GM21381 (cell line): ENCODE results near the gene BLOC1S1.

Experiments used
- ATAC-seq: cut with Tn5 transposase; IDR thresholded peaks from one replicate; pipeline ENCODE4 v1.9.1; 2021; ENCODE audit warnings: mild to moderate bottlenecking, moderate library complexity; ENCODE audit not compliant: unreplicated experiment

BLOC1S1 gene

DNA sequence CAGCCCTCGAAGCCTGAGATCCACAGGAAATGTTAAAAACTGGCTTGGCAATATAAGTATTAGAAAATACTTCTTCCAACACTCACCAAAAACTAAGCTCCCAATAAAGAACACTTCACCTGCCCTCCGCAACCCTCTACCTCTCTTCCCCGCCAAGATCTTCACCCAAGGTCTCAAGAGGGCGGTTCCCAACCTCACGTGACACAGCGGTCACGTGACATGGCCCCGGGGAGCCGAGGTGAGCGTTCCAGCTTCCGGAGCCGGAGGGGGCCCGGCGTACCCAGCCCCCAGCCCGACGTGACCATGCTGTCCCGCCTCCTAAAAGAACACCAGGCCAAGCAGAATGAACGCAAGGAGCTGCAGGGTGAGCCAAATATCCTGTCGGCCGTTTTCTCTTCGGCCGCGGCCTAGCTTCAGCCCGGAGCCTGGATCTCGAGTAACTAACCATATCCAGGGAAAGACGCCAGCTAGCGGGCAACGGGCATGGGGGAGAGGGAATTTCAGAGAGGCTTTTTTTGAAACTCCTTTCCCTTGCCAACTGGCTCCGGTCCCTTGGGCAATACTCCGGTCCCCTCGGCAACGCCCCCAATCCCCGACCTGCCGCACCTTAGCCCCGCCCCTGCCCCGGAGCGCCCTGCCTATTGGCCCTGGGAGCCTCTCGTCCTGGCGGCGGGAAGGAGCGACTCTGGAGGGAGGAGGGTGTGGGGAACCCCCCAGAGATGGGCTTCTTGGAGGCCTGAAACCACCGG, at the start of gene BLOC1S1:
TSS of gene BLOC1S1 (plus strand) at position 214 of the 749 bp plus-strand sequence. CDS start at position 220, 6 bp downstream.
- ATAC-seq: peak; percentile 89

DNA sequence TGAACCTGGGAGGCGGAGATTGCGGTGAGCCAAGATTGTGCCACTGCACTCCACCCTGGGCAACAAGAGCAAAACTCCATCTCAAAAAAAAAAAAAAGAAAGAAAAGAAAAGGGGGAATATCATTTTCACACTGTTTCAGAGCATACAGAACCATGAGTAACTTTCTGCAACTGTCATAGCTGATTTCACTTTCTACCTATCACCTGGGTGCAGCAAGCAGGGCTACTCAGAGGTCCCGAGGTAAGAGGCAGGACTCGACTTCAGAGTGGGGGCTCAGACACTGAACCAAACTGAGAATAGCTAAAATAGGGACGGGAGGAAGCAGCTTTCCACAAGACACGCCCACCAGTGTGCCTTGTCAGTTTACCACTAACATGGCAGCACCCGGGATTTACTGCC, 49.3 kb upstream of the BLOC1S1 start:
- ATAC-seq: no peak

DNA sequence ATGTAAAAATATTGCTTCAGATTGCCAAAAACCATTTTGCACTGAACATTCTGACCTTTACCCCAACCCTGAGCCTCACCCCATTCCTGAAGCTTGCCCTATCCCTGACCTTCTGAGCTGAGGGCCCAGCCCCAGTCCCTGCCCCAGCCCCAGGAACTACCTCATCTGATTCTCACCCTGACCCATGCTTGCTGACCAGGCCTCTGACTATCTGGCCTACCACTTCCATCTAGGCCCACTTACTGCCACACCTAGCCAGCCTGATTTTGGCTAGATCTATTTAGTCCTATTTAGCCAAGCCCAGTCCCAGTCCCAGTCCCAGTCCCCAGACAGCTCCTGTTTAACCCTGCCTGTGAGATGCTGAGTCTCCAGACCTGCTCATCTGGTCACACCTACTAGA, 45.6 kb upstream of the BLOC1S1 start:
- ATAC-seq: no peak

DNA sequence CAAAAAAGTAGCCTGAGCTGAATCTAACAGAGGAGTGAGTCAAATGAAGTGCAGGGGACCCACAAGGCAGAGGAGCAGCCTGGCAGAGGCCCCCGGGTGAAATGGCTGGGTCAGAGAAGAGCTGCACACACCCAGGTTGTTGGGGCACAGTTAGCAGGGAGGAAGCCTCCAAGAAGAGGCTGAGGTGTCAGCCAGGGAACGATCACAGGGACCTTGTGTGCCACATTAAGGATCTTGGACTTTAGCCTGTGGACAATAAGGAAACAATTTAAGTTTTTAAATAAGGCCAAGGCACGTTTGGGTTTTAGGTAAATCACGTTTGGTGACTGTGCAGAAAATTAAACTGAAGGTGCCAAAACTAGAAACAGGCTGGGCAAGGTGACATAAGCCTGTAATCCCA, 44.1 kb upstream of the BLOC1S1 start:
- ATAC-seq: no peak

DNA sequence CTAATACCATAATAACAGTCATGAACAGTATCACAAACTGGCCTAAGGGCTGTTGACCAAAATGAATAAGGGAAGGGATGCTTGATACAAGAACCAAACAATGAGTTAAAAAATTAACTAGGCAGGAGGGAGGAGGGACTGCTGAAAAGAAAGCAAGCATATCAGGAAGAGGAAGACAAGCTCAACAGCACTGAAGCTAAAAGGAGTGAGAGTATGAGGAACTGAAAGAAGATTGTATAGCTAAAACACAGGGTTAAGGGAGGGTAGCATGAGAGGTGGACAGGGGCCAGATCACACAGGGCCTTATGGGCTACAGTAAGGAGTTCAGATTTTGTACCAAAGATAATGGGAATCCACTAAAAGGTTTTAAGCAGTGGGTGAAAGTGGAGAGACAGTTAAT, 42.2 kb upstream of the BLOC1S1 start:
- peak; percentile 99 for ATAC-seq

DNA sequence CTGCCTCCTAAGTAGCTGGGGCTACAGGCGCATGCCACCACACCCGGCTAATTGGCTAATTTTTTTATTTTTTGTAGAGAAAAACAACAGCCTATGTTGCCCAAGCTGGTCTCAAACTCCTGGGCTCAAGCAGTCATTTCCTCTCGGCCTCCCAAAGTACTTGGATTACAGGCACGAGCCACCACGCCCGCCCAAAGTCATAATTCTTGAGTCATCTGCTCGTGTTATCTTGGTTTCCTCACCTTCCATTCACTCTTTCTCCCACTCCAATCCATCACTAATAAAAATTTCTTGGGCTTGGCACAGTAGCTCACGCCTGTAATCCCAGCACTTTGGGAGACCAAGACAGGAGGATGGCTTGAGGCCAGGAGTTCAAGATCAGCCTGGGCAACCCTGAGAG, 40.2 kb upstream of the BLOC1S1 start:
- ATAC-seq: no peak

DNA sequence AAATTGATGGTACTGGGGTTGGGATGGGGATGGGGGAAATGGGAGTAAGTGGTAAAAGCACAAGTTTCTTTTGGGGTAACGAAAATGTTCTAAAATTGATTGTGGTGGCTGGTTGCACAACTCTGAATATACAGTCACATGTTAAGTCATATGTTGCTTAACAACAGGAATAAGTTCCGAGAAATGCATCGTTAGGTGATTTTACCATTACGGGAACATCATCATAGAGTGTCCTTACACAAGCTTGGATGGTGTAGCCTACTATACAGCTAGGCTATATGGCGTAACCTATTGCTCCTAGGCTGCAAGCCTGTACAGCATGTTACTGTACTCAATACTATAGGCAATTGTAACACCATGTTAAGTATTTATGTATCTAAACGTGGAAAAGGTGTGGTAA, 39.1 kb upstream of the BLOC1S1 start:
- ATAC-seq: no peak

DNA sequence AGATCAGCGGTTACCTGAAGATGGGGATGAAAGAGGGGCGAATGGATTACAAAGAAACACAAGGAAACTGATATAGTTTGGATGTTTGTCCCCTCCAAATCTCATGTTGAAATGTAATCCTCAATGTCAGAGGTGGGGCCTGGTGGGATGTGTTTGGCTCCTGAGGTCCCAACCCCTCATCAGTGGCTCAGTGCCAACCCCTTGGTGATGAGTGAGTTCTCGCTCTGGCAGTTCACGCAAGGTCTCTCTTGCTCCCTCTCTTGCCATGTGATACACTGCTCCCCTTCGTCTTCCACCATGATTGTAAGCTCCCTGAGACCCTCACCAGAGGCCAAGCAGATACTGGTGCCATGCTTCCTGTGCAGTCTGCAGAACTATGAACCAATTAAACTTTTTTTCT, 36.2 kb upstream of the BLOC1S1 start:
- ATAC-seq: no peak

DNA sequence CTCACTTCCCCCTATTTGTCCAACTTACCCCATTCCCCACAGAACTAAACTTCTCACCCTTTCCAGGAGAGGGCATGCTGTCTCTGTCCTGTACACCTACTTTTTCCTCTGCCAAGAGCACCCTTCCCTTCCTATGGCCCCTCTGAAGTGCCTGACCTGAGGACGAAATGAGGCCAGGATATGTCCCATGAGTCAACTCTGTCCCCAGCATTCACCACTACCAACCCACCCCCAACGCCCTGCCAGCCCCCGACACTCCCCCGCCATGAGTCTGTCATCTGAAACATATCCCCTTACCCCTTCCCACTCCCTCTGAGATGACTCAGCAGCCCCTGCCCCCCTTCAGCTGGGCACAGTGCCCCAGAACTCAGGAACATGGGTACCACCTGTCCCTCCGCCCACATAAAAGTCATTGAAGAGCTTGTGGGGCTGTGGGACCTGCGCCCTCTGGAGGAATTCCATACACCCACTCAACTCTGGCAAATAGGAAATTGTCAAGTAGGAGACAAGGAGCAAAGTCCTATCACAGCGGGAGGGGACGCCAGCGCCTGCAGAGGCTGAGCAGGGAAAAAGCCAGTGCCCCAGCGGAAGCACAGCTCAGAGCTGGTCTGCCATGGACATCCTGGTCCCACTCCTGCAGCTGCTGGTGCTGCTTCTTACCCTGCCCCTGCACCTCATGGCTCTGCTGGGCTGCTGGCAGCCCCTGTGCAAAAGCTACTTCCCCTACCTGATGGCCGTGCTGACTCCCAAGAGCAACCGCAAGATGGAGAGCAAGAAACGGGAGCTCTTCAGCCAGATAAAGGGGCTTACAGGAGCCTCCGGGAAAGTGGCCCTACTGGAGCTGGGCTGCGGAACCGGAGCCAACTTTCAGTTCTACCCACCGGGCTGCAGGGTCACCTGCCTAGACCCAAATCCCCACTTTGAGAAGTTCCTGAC, 34.4 kb upstream of the BLOC1S1 start:
- no peak for ATAC-seq

DNA sequence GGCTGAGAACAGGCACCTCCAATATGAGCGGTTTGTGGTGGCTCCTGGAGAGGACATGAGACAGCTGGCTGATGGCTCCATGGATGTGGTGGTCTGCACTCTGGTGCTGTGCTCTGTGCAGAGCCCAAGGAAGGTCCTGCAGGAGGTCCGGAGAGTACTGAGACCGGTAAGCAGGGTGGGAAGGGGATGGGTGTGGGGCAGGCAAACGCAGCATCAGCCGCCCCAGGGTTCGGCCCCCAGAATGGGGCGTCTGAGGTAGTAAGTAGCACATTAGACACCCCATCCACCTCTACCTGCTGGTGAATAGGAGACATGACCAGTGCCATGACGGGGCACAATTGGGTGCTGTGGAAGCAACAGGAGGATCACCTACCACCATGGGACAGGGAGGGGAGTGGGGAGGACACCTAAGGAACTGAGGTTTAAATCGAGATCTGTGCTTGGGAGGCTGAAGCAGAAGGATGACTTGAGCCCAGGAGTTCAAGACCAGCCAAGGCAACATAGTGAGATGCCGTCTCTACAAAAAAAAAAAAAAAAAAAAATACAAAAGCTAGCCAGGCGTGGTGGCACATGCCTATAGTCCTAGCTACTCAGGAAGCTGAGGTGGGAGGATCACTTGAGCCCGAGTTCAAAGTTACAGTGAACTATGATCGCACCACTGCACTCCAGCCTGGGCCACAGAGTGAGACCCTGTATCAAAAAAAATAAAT, 33.6 kb upstream of the BLOC1S1 start:
- no peak for ATAC-seq

DNA sequence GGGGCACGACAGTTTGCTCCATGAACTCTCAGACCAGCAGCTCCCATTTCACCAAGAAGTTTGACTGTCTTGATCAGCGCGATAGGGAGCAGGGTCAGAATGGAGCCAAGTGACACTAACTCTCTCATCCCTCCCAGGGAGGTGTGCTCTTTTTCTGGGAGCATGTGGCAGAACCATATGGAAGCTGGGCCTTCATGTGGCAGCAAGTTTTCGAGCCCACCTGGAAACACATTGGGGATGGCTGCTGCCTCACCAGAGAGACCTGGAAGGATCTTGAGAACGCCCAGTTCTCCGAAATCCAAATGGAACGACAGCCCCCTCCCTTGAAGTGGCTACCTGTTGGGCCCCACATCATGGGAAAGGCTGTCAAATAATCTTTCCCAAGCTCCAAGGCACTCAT, 32.2 kb upstream of the BLOC1S1 start:
- no peak for ATAC-seq

DNA sequence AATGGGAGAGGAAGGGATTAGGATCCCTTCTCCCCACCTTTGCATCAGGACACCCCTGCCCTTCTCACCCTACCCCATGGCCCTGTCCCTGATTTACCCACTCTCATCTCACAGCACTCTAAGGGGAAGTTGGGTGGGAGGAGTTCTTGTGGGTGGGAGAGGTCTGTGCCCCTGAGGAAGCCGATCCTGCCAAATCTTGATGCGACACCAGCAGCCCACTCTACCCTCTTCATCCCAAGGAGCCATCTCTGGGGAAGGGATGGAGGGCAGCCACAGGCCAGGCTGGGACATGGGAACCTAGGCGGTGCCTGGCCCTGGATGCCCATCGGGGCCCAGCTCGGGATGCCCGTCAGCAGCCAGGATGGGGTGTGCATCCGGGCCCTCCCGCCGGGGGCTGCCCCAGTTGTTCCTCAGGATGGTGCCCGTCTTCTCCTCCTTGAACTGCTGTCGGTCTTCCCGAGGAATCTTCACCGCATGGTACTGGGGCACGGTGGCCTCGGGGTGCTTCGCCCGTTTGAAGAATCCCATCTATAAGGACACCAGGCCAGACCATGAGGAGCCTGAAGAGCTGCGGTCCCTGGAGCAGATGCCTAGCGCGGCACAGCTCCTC, 31.0 kb upstream of the BLOC1S1 start:
- ATAC-seq: no peak

DNA sequence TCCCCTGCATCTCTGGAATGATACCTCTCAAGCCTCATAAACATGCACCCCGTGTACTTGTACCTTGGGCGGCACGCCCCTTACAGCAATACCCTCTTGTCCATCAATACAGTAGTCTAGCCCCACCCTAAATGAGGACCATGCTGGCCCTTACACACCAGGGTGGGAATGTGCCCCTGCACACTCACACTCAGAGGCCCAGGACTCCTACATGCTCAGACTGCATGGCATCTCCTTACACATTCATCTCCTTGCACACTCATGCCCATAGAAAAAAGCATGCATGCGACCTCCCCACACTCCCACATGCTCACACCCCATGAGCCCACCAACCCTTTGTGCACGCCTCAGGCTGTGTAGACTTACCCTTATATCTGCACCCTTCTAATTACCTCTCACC, 30.2 kb upstream of the BLOC1S1 start:
- ATAC-seq: no peak

DNA sequence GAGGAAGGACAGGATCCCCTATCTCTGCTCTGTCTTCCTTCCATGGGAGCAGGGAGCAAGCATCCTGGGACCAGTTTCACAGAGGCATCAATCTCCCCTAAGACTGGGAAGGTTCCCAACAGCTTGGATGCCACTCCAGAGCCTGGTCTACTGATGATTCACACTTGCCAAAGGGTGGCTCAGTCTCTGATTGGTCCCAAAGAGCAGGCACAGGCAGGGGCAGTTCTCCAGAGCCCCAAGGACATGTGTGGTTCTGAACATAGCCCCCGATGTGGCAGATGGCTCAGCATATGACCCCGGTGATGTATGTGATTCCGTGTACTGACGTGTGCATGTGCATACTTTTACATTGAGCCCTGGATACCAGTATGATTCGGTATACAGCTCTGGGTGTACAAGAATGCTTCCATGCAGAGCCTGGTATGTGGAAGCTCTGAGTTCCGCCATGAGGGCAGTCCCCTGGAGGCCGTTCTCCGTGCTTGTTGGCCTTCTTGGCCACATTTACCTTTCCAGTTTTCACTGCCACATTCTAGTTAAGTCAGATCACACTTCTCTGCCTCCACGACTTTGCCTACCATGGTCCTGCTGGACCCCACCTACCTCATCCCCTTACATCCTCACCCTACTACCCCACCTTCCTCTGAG, 29.4 kb upstream of the BLOC1S1 start:
- ATAC-seq: no peak

DNA sequence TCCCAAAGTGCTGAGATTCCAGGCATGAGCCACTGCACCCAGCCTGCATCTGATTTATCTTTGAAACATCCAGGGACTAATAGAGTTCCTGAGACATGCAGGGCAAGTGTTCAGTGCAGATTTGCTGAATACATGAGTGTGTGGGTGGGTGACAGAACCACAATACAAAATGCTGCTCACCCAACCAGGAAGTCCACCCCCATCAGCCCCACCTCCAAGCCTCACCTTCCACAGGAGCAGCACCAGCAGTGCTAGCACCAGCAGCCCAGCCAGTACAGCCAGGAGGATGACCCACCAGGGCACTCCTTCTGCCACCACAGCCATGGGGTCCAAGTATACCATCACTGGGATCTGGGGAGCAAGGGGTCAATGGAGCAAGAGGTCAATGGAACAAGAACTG, 28.1 kb upstream of the BLOC1S1 start:
- ATAC-seq: no peak

DNA sequence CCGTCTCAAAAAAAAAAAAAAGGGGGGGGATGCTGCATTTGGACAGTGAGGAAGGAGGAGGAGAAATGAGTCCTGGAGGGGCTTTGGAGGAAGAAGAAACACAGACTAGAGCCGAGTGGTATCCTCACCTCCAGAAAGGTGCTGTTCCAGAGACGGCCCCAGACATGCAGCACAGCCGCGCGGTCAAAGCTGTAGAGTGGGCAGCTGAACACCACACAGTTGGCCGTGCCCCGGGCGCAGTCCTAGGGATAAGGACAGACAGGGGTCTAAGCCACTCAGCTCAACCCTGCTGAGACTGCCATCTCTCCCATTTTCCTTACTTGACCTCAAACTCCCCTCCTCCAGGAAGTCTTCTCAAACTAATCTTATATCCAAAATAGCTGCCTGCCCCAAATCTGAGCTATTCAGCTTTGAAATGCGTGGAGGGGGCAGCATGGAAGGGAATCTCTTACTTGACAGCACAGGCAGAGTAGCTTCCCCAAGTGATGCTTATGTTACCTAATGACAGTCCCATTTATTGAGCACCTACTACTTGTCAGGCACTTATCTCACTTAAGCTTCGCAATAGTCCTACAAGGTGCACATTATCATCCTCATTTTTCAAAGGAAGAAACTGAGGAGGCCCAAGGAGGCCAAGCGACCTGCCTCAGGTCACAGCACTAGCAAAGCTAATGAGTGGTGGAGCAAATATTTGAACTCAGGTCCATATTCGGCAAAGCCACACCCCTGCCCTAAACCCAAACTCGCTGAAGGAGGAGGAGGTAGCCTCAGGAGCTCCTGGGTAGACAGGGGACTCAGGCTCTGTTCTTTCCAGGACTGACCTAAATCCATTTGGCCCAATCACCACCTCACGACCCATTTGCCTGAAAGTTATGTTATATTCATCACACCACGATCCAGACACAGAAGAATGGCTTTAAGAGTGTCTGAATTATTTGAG, 26.9 kb upstream of the BLOC1S1 start:
- ATAC-seq: no peak

DNA sequence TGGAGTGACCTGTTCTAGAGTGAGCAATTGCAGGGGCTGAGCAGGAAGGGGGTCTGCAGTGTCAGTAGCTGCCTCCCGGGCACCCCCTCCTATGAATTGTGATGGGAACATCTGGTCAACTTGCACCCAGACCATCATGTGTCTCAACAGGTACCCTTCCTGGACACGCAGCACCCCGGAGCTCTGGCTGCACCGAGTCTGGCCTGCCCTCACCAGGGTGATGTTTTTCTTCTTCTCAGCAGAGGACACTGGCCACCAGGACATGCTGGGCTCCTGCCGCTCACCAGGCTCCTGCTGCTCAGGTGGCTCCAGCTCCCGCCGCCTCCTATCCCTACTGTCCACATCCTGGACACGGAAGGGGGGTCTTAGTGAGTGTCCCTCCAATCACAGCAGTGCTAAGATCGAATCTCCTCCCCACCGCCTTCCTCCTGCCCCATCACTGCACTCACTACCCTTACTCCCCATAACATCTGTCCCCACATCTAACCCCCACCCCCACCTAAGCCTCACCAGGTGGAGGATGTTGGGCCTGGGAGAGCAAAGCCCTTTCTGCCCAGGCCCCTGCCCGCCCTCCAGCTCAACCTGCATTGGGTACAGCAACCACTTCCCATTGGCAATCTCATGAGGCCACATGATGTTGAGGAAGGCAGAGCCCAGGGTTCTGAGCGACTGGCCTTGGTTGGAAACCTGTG, 23.1 kb upstream of the BLOC1S1 start:
- ATAC-seq: no peak

DNA sequence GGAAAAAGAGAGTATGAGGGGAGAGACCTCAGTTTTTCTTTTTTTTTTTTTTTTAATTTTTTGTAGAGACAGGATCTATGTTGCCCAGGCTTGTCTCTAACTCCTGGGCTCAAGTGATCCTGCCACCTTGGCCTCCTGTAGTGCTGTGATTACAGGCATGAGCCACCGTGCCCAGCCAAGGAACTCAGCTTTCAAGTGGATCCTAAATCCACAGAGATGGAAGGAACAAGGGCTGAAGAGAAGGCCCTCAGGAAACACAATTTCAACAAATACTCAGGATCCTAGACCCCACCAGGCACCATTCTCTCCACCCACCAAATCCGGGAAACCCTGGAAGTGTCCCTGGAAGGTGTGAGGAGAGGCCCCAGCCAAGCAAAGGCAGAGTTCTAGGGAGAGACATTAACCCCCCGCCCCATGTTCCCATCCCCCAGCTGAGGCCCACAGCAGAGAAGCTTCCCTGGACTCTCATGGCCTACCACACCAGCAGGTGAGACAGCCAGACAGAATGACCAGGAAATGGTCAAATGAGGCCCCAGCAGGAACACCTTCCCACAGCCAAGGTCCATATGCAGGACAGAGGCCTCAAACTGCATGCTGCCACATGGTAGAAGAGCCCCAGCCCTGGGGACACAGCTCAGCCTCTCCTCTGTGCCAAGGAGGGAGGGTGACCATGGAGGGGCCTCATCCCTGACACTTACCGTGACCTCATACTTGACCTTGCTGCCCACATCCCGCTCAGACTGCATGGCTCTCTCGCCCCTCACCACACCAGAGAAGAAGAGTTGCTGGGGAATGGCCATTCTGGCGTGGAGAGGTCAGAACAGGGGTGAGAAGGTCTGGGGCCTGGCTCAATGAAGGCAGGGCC, 22.3 kb upstream of the BLOC1S1 start:
- ATAC-seq: no peak
